GM12892 (cell line): ENCODE results near the gene CCAR1.

Experiments
- POLR2A ChIP-seq: IDR thresholded peaks from 2 replicates; pipeline ENCODE4 v1.6.1; 2011; ENCODE audit warnings: low read depth, low read length, control low read depth
- POLR2AphosphoS5 ChIP-seq: IDR thresholded peaks from 2 replicates; pipeline ENCODE4 v1.6.1; 2011; ENCODE audit warnings: low read depth, low read length, control low read depth

DNA sequence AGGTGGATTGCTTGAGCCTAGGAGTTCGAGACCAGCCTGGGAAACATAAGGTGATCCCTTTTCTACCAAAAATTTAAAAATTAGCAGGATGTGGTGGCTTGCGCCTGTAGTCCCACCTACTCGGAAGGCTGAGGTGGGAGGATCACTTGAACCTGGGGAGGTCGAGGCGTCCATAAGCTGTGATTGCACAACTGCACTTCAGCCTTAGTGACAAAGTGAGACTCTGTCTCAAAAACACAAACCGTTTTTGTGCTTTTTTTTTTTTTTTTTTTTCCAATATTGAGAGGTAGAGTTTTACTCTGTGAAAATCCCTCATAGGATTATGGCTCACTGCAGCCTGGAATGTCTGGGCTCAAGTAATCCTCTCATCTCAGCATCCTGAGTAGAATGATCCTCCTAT, 14.1 kb downstream of the CCAR1 start:
- TF ChIP-seq POLR2A (no peak), POLR2AphosphoS5 (no peak)
